WERI-Rb-1 (cell line): ENCODE results near the gene MRM1.
A peak's percentile ranks its signal among the peaks of the same experiment; 100 is the strongest.

ENCODE experiments used
- DNase-seq: peaks from one replicate; pipeline ENCODE4 v3.0.0-alpha.2; 2020
- H3K27ac ChIP-seq: fragments of 250-450 bp; sonication (Bioruptor Pico); 2 replicates; pipeline ENCODE4 v1.5.1; 2020; ENCODE audit warnings: mild to moderate bottlenecking, moderate library complexity
- H3K27me3 ChIP-seq: fragments of 250-450 bp; sonication (Bioruptor Pico); 2 replicates; pipeline ENCODE4 v1.5.1; 2021; ENCODE audit warnings: mild to moderate bottlenecking, low read depth, moderate library complexity; ENCODE audit not compliant: insufficient read depth, severe bottlenecking
- H3K36me3 ChIP-seq: fragments of 250-450 bp; sonication (Bioruptor Pico); 2 replicates; pipeline ENCODE4 v1.5.1; 2020; ENCODE audit warnings: mild to moderate bottlenecking, moderate library complexity
- H3K4me3 ChIP-seq: 2 replicates; pipeline ENCODE4 v1.5.1; 2011; ENCODE audit warnings: low read depth, mild to moderate bottlenecking, control low read depth, low read length
- H3K9me3 ChIP-seq: fragments of 250-450 bp; sonication (Bioruptor Pico); 2 replicates; pipeline ENCODE4 v1.5.1; 2021; ENCODE audit warnings: mild to moderate bottlenecking, moderate library complexity; ENCODE audit not compliant: severe bottlenecking
- CTCF ChIP-seq: IDR thresholded peaks from 2 replicates; pipeline ENCODE4 v1.5.1; 2011; ENCODE audit warnings: low read depth, mild to moderate bottlenecking, control low read depth, inconsistent platforms, low read length

Gene MRM1

GRCh38 chr17:36601303-36602029 is at the start of gene MRM1:
Gene MRM1 (plus strand): TSS chr17:36601583. CDS start chr17:36601811, 228 bp downstream.
- no peaks in the 10 kb centered on the region for H3K9me3 ChIP-seq
- no peaks in the 10 kb centered on the region for H3K27me3 ChIP-seq
- peak within 1 kb of the TSS; percentile 65 for H3K27ac ChIP-seq
- peak; percentile 22; the same call in 1 of the 2 replicates for TF ChIP-seq CTCF
- DNase-seq, result peak; percentile 96
- peaks cover 8% of the 10 kb centered on the region for H3K36me3 ChIP-seq
- peak within 1 kb of the TSS; percentile 78 for H3K4me3 ChIP-seq

DNA sequence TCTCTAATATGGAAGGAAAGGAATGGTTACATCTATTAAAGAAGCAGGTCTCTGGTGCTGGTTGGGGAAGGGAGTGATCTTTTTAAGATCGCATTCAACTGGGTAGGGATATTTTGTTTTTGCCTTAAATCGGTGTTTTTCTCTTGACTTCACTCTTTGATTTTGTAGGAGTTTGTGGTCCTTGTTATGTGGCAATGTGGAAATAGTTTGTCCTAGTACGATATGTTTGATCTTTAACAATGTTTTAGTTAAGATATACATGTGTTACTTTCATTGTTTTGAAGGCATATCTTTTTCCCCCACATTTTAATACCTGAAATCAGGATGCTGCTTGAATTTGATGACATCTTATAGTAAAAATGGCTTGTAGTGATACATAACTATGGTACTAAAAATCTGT is 47.9 kb upstream of the MRM1 start:
- Histone ChIP-seq H3K9me3 (no peaks in the 10 kb centered on the region), H3K27me3 (no peaks in the 10 kb centered on the region), H3K36me3 (peaks cover 47% of the 10 kb centered on the region), H3K4me3 (no peak overlapping the region), H3K27ac (no peak overlapping the region)
- no peak for TF ChIP-seq CTCF
- DNase-seq, result no peak

GRCh38 chr17:36566081-36566480 is 35.3 kb upstream of the MRM1 start:
- peaks cover 74% of the 10 kb centered on the region for H3K36me3 ChIP-seq

DNA sequence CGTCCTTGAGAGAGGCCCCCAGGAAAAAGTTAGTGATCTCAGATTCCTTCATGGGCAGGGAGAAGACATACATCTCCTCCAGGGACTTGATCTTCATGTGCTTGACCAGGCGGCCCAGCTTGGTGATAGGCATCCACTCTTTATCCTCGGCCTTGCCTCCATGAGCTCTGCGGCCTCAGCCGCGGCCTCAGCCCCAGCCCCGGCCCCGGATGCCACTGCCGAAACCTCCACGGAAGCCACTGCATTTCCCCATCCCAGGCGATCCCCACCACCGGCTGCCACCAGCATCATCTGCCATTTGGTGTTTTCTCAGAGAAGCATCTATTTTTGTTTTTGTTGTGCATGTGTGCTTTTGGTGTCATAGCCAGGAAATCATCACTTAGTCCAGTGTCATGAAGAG is 26.4 kb upstream of the MRM1 start:
- Histone ChIP-seq H3K27me3 (no peaks in the 10 kb centered on the region), H3K9me3 (no peaks in the 10 kb centered on the region), H3K4me3 (no peak overlapping the region), H3K27ac (no peak overlapping the region), H3K36me3 (peaks cover 59% of the 10 kb centered on the region)
- TF ChIP-seq CTCF, result no peak
- no peak for DNase-seq

More at GRCh38 chr17:36566081-36566480, 35.3 kb upstream of the MRM1 start:
- H3K9me3 ChIP-seq, result no peaks in the 10 kb centered on the region
- H3K27ac ChIP-seq, result no peak overlapping the region
- no peaks in the 10 kb centered on the region for H3K27me3 ChIP-seq
- H3K4me3 ChIP-seq, result no peak overlapping the region
- DNase-seq, result no peak
- TF ChIP-seq CTCF, result no peak

GRCh38 chr17:36576793-36577192 is 24.6 kb upstream of the MRM1 start:
- TF ChIP-seq CTCF, result no peak
- Histone ChIP-seq H3K4me3 (no peak overlapping the region), H3K27me3 (no peaks in the 10 kb centered on the region), H3K9me3 (no peaks in the 10 kb centered on the region), H3K27ac (no peak overlapping the region), H3K36me3 (peaks cover 61% of the 10 kb centered on the region)
- no peak for DNase-seq

DNA sequence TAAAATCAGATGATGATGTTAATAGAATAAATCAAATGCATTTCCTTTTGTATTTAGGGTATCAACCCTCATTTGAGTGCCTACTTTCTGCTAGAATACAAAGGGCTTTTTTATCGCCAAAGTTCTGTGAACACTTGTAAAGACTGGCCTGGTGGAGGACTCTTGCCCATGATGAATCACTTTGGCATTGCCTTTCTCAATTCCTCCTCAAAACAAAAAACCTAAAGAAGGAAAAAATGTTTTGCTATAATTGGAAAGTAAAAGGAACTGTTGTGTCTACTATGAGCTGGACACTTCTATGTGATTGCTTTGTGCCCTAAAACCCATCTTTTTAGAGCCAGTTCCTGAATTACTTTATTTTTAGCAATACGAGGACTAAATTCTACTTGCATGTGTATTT is 22.7 kb upstream of the MRM1 start:
- DNase-seq, result no peak
- no peak overlapping the region for H3K27ac ChIP-seq
- no peaks in the 10 kb centered on the region for H3K27me3 ChIP-seq
- H3K4me3 ChIP-seq, result no peak overlapping the region
- H3K36me3 ChIP-seq, result peaks cover 58% of the 10 kb centered on the region
- TF ChIP-seq CTCF, result no peak
- H3K9me3 ChIP-seq, result no peaks in the 10 kb centered on the region
